Stimulated activated naive CD8-positive, alpha-beta T cell treated with anti-CD3 and anti-CD28 coated beads, Interleukin-15, Interleukin-2, amounts not matched to agents 100 ng/mL and 50 ng/mL, for 24 hours (primary cell): ENCODE data around the gene HCN2.

Experiments
- H3K27ac Mint-ChIP-seq: one replicate; pipeline ENCODE4 v1.8.0; 2021; ENCODE audit warnings: mild to moderate bottlenecking, mixed read lengths
- H3K27me3 Mint-ChIP-seq: one replicate; pipeline ENCODE4 v1.8.0; 2021; ENCODE audit warnings: mixed read lengths
- H3K36me3 Mint-ChIP-seq: one replicate; pipeline ENCODE4 v1.8.0; 2021; ENCODE audit warnings: low read depth, mixed read lengths
- H3K4me1 Mint-ChIP-seq: one replicate; pipeline ENCODE4 v1.8.0; 2021; ENCODE audit warnings: low read depth, mixed read lengths
- H3K4me3 Mint-ChIP-seq: one replicate; pipeline ENCODE4 v1.8.0; 2021; ENCODE audit warnings: mild to moderate bottlenecking, mixed read lengths
- H3K9me3 Mint-ChIP-seq: one replicate; pipeline ENCODE4 v1.8.0; 2021; ENCODE audit warnings: mixed read lengths

Gene HCN2

GRCh38 chr19:651114-651818 lies 61.6 kb downstream of the HCN2 start:
- Mint-ChIP-seq H3K9me3 (no peaks in the 10 kb centered on the region), H3K4me3 (no peak overlapping the region), H3K4me1 (peaks cover 17% of the 10 kb centered on the region), H3K27me3 (no peaks in the 10 kb centered on the region), H3K36me3 (peaks cover 32% of the 10 kb centered on the region), H3K27ac (no peak overlapping the region)

DNA sequence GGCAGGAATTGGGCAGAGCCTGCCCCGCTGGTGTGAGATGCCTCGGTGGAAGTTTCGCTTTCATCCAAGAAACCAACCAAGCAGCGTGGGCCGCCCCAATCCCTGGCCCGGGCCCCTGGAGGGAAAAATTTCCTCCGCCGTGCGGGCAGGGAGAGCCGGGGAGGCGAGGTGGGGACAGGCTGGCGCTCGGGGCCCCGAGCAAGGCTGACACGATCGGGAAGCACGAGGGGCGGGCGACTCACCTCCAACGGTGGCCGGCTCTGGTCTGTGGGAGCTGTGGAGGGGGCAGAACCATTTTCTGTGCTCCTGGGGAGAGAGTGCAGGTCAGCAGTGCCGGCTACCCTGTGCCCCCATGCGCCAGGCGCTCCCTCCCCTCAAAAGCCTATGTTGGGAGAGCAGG lies 62.3 kb downstream of the HCN2 start:
- Mint-ChIP-seq H3K36me3 (peaks cover 31% of the 10 kb centered on the region), H3K4me1 (peaks cover 21% of the 10 kb centered on the region), H3K4me3 (no peak overlapping the region), H3K27ac (no peak overlapping the region), H3K27me3 (no peaks in the 10 kb centered on the region), H3K9me3 (no peaks in the 10 kb centered on the region)

DNA sequence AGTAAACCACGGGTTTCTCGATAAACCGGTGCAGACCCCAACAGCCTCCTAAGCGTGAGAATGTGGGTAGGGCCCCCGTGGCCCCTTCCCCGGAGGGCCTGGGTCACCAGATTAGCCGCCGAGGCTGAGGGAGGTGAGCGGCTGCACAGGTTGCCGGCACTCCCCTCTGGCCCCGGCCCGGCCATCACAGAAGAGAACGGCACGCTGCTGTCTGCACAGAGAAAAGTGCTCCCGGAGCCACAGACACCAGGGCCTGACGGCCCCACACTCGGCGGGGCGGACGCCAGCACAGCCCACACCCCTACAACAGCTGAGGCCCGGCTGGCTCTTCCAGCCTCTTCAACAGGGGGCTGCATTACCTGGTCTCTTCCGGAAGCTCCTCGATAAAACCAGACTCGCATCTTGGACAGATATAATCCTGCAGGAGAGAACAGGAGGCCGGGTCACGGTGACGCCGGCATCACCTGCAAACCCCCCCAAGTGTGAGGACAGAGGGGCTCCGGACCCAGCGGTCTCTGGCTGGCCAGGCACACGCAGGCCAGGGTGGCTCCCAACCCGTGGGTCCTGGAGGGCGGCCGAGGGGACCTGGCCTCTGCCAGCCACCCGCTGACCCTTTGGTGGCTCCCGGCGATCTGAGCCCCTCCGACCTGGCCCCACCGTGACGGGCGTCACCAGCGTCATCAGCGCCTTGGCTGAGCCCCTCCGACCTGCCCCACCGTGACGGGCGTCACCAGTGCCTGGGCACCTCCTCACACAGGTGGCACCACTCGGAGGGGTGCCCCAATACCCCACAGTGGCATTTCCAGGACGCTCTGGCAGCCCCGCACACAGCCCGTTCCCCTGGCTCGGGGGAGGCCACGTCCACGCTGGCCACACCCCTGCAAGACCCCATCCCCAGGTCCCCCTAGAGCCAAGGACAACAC lies 63.0 kb downstream of the HCN2 start:
- H3K9me3 Mint-ChIP-seq, result no peaks in the 10 kb centered on the region
- no peak overlapping the region for H3K4me3 Mint-ChIP-seq
- H3K4me1 Mint-ChIP-seq, result peaks cover 27% of the 10 kb centered on the region
- no peaks in the 10 kb centered on the region for H3K27me3 Mint-ChIP-seq
- peaks cover 31% of the 10 kb centered on the region for H3K36me3 Mint-ChIP-seq
- H3K27ac Mint-ChIP-seq, result no peak overlapping the region

DNA sequence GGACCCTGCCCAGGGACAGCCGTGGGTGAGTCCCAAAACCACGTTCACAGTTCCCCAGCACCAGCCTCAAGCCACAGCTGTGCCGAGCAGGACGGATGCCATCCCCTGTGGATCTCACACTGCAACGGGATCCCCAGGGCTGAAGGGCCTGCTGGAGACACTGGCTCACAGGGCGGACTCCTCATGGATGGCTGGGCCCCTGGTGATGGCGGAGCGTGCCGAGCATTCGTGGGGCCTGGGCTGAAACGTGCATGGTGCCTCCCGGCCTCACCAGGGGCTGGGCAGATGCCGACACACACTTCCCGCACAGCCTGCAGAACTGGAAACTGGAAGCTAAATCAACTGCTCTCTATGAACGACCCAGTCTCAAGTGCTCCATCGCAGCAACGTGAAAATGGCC lies 63.7 kb downstream of the HCN2 start:
- Mint-ChIP-seq H3K4me1 (peaks cover 28% of the 10 kb centered on the region), H3K27ac (no peak overlapping the region), H3K36me3 (peaks cover 31% of the 10 kb centered on the region), H3K27me3 (no peaks in the 10 kb centered on the region), H3K9me3 (no peaks in the 10 kb centered on the region), H3K4me3 (no peak overlapping the region)

DNA sequence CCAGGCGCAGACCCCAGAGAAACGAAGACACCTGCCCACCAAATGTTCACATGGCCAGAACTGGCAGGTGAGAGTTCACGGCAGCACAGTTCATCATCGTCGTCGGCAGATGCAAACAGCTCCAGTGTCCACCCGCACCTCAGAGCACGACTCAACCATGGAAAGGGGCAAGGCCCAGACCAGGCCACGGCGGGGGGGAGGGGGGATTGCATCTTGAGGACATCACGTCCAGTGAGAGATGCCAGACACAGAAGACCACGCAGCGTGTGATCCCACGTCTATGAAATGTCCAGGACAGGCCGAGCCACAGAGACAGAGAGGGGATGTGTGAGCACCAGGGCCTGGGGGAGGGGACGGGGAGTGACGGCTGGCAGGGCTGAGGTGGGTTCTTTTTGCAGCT lies 66.0 kb downstream of the HCN2 start:
- H3K36me3 Mint-ChIP-seq, result peaks cover 35% of the 10 kb centered on the region
- H3K4me1 Mint-ChIP-seq, result peaks cover 48% of the 10 kb centered on the region
- peak overlapping the region; percentile 14 for H3K27ac Mint-ChIP-seq

DNA sequence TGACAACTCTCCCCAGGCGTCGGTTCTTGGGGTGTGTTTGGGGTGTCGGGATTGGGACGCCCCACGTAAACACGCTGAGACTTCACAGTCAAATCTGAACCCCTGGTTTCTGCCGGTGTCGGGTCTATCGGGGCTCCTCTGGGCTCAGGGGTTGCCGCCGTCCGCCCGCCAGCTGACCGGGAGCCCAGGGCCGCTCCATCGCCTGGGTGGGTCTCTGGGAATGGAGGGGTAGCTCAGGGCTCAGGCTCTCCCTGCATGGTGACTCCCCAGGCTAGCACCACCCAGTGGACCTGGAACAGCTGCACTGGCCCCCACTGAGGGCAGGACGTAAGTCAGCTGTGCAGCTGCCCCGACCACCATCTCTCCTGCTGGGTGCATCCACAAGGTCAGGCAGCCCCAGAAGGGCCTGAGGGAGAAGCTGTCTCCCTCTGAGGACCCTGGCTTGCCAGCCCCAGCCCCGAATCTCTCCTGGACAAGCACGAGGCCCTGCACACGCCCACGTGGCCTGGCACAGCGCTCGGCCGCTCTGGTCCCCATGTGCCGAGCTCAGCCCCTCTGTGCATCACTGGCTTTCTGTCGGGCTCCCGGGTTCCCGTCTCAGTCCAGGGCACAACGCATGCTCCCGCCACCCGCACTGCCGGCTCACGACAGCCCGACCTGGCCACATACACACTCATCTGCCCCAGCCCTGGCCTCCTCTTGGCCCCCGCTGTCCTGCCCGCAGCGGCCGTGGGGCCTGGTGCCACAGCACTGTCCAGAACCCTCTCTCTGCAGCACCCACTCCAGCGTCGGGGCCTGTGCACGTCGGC lies 67.3 kb downstream of the HCN2 start:
- Mint-ChIP-seq H3K4me3 (no peak overlapping the region), H3K9me3 (no peaks in the 10 kb centered on the region), H3K27me3 (no peaks in the 10 kb centered on the region), H3K36me3 (peaks cover 46% of the 10 kb centered on the region), H3K27ac (no peak overlapping the region), H3K4me1 (peaks cover 52% of the 10 kb centered on the region)

More for the DNA sequence above, 66.0 kb downstream of the HCN2 start:
- no peak overlapping the region for H3K4me3 Mint-ChIP-seq
- H3K9me3 Mint-ChIP-seq, result no peaks in the 10 kb centered on the region
- no peaks in the 10 kb centered on the region for H3K27me3 Mint-ChIP-seq

DNA sequence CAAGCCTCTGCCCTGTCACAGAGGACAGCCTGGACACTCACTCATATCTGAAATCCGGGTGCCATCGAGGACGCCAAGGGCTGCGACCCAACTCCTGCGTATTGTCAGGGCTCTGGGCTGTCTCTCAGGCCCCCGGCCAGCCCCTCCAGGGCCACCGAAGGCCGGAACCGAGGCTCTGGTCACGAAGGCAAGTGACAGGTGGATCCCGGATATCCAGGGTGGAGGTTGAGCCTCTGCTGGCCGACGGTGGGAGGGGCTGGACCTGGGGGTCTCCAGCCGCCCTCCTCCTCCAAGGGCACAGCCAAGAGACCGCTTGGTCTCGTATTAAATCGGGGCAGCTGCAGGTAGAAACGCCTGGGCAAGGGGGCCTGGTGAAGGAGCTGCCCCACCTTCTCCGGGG lies 67.9 kb downstream of the HCN2 start:
- Mint-ChIP-seq H3K4me3 (no peak overlapping the region), H3K36me3 (peaks cover 47% of the 10 kb centered on the region), H3K9me3 (no peaks in the 10 kb centered on the region)

DNA sequence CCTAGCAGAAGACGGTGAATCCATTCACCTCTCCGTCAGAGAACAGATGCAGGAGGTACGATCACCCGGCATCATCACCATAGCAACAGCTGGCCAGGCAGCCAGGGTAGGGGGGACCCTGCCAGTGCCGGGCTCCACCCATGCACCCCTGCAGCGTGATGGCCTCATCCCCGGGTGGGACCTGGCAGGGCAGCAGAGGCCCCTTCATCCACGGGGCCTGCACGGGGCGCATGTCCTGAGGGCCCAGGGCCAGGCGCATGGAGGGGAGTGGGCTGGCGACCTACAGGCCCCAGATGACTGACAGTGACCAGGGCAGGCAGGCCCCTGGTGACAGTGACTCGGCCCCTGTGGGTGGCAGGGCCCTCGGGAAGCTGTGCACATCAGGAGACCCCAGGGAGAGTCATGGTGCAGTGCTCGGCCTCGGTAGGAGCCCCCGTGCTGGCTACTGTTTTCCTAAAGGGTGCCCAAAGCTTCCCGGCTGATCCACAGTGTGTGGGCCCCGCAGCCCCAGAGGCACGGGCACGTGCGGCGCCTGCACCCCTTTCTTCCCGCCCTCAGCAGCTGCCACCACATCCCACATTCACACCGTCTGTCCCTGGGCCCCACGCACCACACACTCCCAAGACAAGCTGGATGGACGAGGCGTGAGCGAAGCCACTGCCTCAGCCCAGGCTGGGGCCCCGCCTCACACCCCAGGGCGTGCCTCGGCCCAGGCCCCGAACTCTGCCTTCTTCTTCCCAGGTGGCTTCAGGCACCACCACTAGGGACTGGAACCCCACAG lies 68.6 kb downstream of the HCN2 start:
- Mint-ChIP-seq H3K4me1 (peaks cover 52% of the 10 kb centered on the region), H3K9me3 (no peaks in the 10 kb centered on the region), H3K27ac (peak overlapping the region; percentile 55)

More for the DNA sequence above, 67.9 kb downstream of the HCN2 start:
- Mint-ChIP-seq H3K27ac (no peak overlapping the region), H3K4me1 (peaks cover 52% of the 10 kb centered on the region), H3K27me3 (no peaks in the 10 kb centered on the region)

DNA sequence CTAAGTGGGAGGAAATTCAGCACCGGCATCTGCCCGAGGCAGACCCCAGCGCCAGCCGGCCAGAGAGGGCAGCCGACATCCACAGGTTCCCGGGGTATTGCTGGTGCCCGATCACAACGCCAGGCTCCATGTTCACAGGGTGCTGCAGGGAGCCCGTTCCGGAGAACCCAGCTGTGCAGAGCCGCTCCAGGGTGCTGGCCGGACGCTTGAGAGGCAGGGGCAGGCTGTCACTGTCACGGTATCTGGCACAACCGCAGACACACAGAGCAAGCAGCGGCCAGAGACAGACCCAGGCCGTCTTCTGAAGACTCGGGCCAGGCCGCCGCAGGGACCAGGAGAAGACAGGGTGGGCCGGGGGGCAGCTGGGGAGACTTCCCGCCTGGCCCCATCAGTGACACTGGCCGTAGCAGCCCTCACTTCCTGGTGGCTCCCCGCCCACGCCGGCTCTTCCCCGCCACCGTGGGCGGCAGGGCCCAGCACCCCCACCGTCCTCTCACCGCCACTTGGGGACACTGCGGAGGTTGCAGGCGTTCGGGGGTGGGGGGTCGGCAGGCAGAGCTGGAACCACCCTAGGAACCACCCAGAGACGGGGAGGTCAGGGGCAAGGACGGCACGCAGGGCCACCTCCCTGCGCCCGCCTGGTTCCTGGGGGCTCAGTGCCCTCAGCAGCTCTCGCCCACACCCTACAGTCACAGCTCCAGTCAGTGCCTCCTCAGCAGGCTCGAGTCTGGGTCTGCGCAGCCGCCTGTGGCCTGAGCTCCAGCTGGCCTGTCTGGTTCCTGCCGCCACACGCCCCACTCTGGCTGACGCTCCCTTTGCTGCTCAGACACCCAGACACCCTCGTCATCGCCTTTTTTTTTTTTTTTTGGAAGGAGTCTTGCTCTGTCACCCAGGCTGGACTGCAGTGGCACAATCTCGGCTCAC lies 69.5 kb downstream of the HCN2 start:
- Mint-ChIP-seq H3K4me1 (peaks cover 59% of the 10 kb centered on the region), H3K4me3 (peak overlapping the region; percentile 92), H3K27me3 (no peaks in the 10 kb centered on the region), H3K9me3 (no peaks in the 10 kb centered on the region), H3K27ac (peak overlapping the region; percentile 95), H3K36me3 (peaks cover 38% of the 10 kb centered on the region)

More for the DNA sequence above, 68.6 kb downstream of the HCN2 start:
- H3K4me3 Mint-ChIP-seq, result no peak overlapping the region
- peaks cover 47% of the 10 kb centered on the region for H3K36me3 Mint-ChIP-seq
- H3K27me3 Mint-ChIP-seq, result no peaks in the 10 kb centered on the region

DNA sequence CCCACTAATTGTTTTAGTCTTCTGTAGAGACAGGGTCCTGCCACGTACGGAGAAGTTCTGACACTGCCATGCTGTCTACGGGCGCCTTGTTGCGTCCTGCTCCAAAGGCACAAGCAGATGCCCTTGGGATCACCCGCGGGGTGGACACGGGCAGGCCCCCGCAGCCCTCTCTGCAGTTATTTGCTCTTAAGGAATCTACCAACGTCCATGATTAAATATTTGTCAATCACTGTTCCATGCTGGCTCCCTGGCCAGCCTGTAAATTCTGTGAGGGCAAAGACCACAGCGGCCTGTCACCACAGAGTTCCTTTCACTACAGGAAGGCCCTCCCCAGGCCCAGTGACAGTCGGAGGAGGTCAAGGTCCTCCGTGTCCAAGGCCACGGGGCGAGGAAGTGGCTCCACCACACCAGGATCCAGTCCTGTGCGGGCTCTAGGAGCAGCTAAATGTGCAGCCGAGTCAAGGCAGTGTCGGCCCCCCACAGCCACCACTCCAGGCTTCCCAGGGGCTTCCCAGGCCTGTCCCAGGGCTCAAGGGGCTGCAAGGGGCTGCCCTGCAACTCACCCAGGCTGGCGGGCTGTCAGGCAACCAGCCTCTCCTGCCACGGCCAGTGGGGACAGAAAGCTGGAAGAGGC lies 71.2 kb downstream of the HCN2 start:
- H3K4me1 Mint-ChIP-seq, result peaks cover 54% of the 10 kb centered on the region
- peak overlapping the region; percentile 95 for H3K27ac Mint-ChIP-seq
- H3K9me3 Mint-ChIP-seq, result no peaks in the 10 kb centered on the region
- no peaks in the 10 kb centered on the region for H3K27me3 Mint-ChIP-seq
- H3K36me3 Mint-ChIP-seq, result peaks cover 26% of the 10 kb centered on the region
- peak overlapping the region; percentile 92 for H3K4me3 Mint-ChIP-seq

- peak overlapping the region; percentile 95 for H3K27ac Mint-ChIP-seq
- H3K4me3 Mint-ChIP-seq, result peak overlapping the region; percentile 92
- peaks cover 47% of the 10 kb centered on the region for H3K4me1 Mint-ChIP-seq
- no peaks in the 10 kb centered on the region for H3K9me3 Mint-ChIP-seq
- H3K36me3 Mint-ChIP-seq, result peaks cover 22% of the 10 kb centered on the region
- H3K27me3 Mint-ChIP-seq, result no peaks in the 10 kb centered on the region
Measured at GRCh38 chr19:661427-662196, 71.9 kb downstream of the HCN2 start.

- Mint-ChIP-seq H3K27ac (peak overlapping the region; percentile 95), H3K36me3 (peaks cover 22% of the 10 kb centered on the region), H3K27me3 (no peaks in the 10 kb centered on the region), H3K4me1 (peaks cover 42% of the 10 kb centered on the region), H3K4me3 (peak overlapping the region; percentile 92), H3K9me3 (no peaks in the 10 kb centered on the region)
Measured at GRCh38 chr19:662207-662961, 72.7 kb downstream of the HCN2 start.
